B cell (primary cell): ENCODE results near the gene FNDC11. TPM values are rescaled to one million over a fixed set of nuclear protein-coding genes. Genes with fewer than 3 reads are reported as not detected.

Experiments
- ATAC-seq: fragments of 200-7000 bp; cut with Tn5 transposase; one replicate; pipeline ENCODE4 v1.10.0; 2021; ENCODE audit warnings: low read depth, mild to moderate bottlenecking, moderate number of reproducible peaks, moderate library complexity
- CTCF ChIA-PET: fragments of 350-600 bp; sonication (Branson Sonifier 250); formaldehyde crosslinking; loops from one replicate; lab custom pipeline; 2021; ENCODE audit warnings: antibody characterized with exemption, inconsistent platforms; lab: Charles Lee
- POLR2A ChIA-PET: fragments of 350-600 bp; sonication (Branson Sonifier 250); formaldehyde crosslinking; loops from one replicate; lab custom pipeline; 2021; ENCODE audit warnings: antibody characterized with exemption; lab: Charles Lee
- DNase-seq: peaks from one replicate; pipeline ENCODE4 v3.0.0; 2013
- H2AFZ ChIP-seq: 2 replicates; pipeline ENCODE4 v1.6.1; 2012; ENCODE audit warnings: mild to moderate bottlenecking, low read depth, low read length; ENCODE audit not compliant: insufficient read depth, poor library complexity, severe bottlenecking
- H3K27ac ChIP-seq, 2 donors: 1 replicate in 1 of 2; 2 replicates in 1 of 2; pipeline ENCODE4 v1.5.1; 2012 to 2013; ENCODE audit warnings: low read length in 2 of 2, mild to moderate bottlenecking in 2 of 2, moderate library complexity in 1 of 2
- H3K27me3 ChIP-seq, 4 experiments: fragments of 200-600 bp in 1 of 4; sonication (generic) in 1 of 4; replicated peaks in 1 of 4; 1 replicate in 2 of 4; 2 replicates in 2 of 4; pipeline versions ENCODE4 v1.6.1 to v1.7.0; 2013 to 2016; ENCODE audit warnings: low read length in 3 of 4, mild to moderate bottlenecking in 2 of 4, mixed read lengths in 1 of 4, moderate library complexity in 1 of 4; ENCODE audit not compliant: insufficient read depth in 4 of 4, control insufficient read depth in 3 of 4; ENCODE audit errors: control extremely low read depth in 1 of 4
- H3K36me3 ChIP-seq, 2 experiments: replicated peaks in 1 of 2; 1 replicate in 1 of 2; 2 replicates in 1 of 2; pipeline versions ENCODE4 v1.6.1 to v1.7.1; 2013; ENCODE audit warnings: low read length in 1 of 2; ENCODE audit not compliant: insufficient read depth in 2 of 2, control insufficient read depth in 1 of 2; ENCODE audit errors: control extremely low read depth in 1 of 2, extremely low read depth in 1 of 2
- H3K4me1 ChIP-seq, 2 donors: fragments of 200-600 bp in 1 of 2; sonication (generic) in 1 of 2; 1 replicate in 1 of 2; 2 replicates in 1 of 2; pipeline versions ENCODE4 v1.5.1 to v1.6.1; 2013 to 2017; ENCODE audit warnings: low read length in 2 of 2; ENCODE audit not compliant: control insufficient read depth in 2 of 2, insufficient read depth in 2 of 2
- H3K4me2 ChIP-seq: replicated peaks from 2 replicates; pipeline ENCODE3; 2012; ENCODE audit warnings: mild to moderate bottlenecking, low read depth, low read length; ENCODE audit not compliant: poor library complexity, severe bottlenecking
- H3K4me3 ChIP-seq, 5 experiments: fragments of 200-600 bp in 1 of 5; sonication (generic) in 1 of 5; 1 replicate in 3 of 5; 2 replicates in 2 of 5; pipeline versions ENCODE4 v1.5.1 to v1.7.0; 2011 to 2016; ENCODE audit warnings: low read length in 4 of 5, mild to moderate bottlenecking in 4 of 5, low read depth in 2 of 5, control low read depth in 1 of 5, moderate library complexity in 1 of 5; ENCODE audit not compliant: insufficient read depth in 1 of 5; ENCODE audit errors: control extremely low read depth in 1 of 5, extremely low read depth in 1 of 5
- H3K79me2 ChIP-seq: fragments of 200-600 bp; sonication (generic); one replicate; pipeline ENCODE4 v1.6.0; 2016; ENCODE audit warnings: low read length; ENCODE audit not compliant: control insufficient read depth, insufficient read depth
- H3K9ac ChIP-seq: fragments of 200-600 bp; sonication (generic); 2 replicates; pipeline ENCODE4 v1.6.1; 2017; ENCODE audit warnings: mild to moderate bottlenecking, low read length, moderate library complexity
- H3K9me3 ChIP-seq, 3 donors: one replicate each; pipeline versions ENCODE4 v1.6.1 to v1.7.1; 2013; ENCODE audit warnings: low read length in 2 of 3; ENCODE audit not compliant: control insufficient read depth in 2 of 3, insufficient read depth in 1 of 3; ENCODE audit errors: control extremely low read depth in 1 of 3
- H4K20me1 ChIP-seq: 2 replicates; pipeline ENCODE4 v1.6.0; 2012; ENCODE audit warnings: mild to moderate bottlenecking, low read length; ENCODE audit not compliant: insufficient read depth, control insufficient read depth, poor library complexity, severe bottlenecking
- H3K27ac Mint-ChIP-seq: one replicate; pipeline ENCODE4 v1.8.0; 2021; ENCODE audit warnings: mixed read lengths
- H3K27me3 Mint-ChIP-seq: one replicate; pipeline ENCODE4 v1.8.0; 2021; ENCODE audit warnings: mixed read lengths
- H3K4me1 Mint-ChIP-seq: one replicate; pipeline ENCODE4 v1.8.0; 2021; ENCODE audit warnings: mixed read lengths
- H3K4me3 Mint-ChIP-seq: one replicate; pipeline ENCODE4 v1.8.0; 2021; ENCODE audit warnings: mixed read lengths
- H3K9me3 Mint-ChIP-seq: one replicate; pipeline ENCODE4 v1.8.0; 2022; ENCODE audit warnings: mixed read lengths; ENCODE audit not compliant: insufficient read depth
- CTCF ChIP-seq: fragments of 200-600 bp; IDR thresholded peaks from one replicate; pipeline ENCODE4 v1.8.0; 2022; ENCODE audit warnings: antibody characterized with exemption, mild to moderate bottlenecking
- EZH2 ChIP-seq: IDR thresholded peaks from 2 replicates; pipeline ENCODE4 v1.6.1; 2012; ENCODE audit warnings: borderline replicate concordance, low read depth, mild to moderate bottlenecking, moderate library complexity, low read length; ENCODE audit not compliant: insufficient read depth, poor library complexity, severe bottlenecking
- WGBS: methylation state at CpG from one replicate; pipeline ENCODE4 v1.1.5; 2013; ENCODE audit warnings: missing lambda C conversion rate; ENCODE audit not compliant: insufficient coverage; 5-methylcytosine and 5-hydroxymethylcytosine counted together
- intact Hi-C: fragments of 100-400 bp; cut with micrococcal nuclease; formaldehyde crosslinking; loops from one replicate; pipeline ENCODE4 v1.10.0; 2022
- polyA plus RNA-seq: library from polyadenylated mRNA; depleted of rRNA; stranded (reverse); fragments of >200 nt; gene quantifications from 2 replicates; pipeline ENCODE4 v1.2.3, GENCODE V29; 2012
- total RNA-seq, 2 donors: library from RNA; stranded (reverse); fragments of 120-200 nt in 1 of 2; gene quantifications; 1 replicate in 1 of 2; 2 replicates in 1 of 2; pipeline versions ENCODE4 v1.2.3 to v1.2.4, GENCODE V29; 2013 to 2022

Gene FNDC11
- total and polyA plus RNA-seq, 2 donors (not counting 1 experiment from before 2014, with no cell fraction given): 3.8 to 34.2 TPM

GRCh38 chr20:63579017-63579694 lies 25.2 kb downstream of the FNDC11 start:
- CTCF ChIA-PET: interaction anchor here (0.9 to 3.4 kb wide), 3 partner anchors 24 to 286 kb away, joined by 3 to 16 read pairs (median 3); partner anchors contain the start of genes PTK6 and TPD52L2
- H3K27me3 Mint-ChIP-seq: no peaks in the 10 kb centered on the region
- POLR2A ChIA-PET: no interaction called here
- no peak overlapping the region for H3K27ac Mint-ChIP-seq
- Histone ChIP-seq H2AFZ (no peak overlapping the region), H3K9ac (no peak overlapping the region), H3K4me2 (no peak overlapping the region), H3K79me2 (no peaks in the 10 kb centered on the region), H4K20me1 (no peaks in the 10 kb centered on the region), H3K4me3 (no peak overlapping the region), H3K9me3 (no peaks in the 10 kb centered on the region), H3K36me3 (no peaks in the 10 kb centered on the region), H3K4me1 (peaks cover 5 to 14% of the 10 kb centered on the region in 2 donors), H3K27ac (no peak overlapping the region), H3K27me3 (no peaks in the 10 kb centered on the region)
- intact Hi-C loops: no loop called here
- 90% methylated on average over 11 of the region's 19 CpGs for WGBS
- TF ChIP-seq CTCF: no peak
- TF ChIP-seq EZH2: no peak
- H3K4me3 Mint-ChIP-seq: no peak overlapping the region
- ATAC-seq: no peak
- H3K4me1 Mint-ChIP-seq: peaks cover 6% of the 10 kb centered on the region
- no peak for DNase-seq
- H3K9me3 Mint-ChIP-seq: no peaks in the 10 kb centered on the region
